Measurements from ENCODE around the gene B4GALNT4.
"Not testable (repeated sequence)": the region's sequence is repeated elsewhere in the genome, so short reads cannot be mapped to it uniquely, and the experiment has no call there.

Gene B4GALNT4, protein sequence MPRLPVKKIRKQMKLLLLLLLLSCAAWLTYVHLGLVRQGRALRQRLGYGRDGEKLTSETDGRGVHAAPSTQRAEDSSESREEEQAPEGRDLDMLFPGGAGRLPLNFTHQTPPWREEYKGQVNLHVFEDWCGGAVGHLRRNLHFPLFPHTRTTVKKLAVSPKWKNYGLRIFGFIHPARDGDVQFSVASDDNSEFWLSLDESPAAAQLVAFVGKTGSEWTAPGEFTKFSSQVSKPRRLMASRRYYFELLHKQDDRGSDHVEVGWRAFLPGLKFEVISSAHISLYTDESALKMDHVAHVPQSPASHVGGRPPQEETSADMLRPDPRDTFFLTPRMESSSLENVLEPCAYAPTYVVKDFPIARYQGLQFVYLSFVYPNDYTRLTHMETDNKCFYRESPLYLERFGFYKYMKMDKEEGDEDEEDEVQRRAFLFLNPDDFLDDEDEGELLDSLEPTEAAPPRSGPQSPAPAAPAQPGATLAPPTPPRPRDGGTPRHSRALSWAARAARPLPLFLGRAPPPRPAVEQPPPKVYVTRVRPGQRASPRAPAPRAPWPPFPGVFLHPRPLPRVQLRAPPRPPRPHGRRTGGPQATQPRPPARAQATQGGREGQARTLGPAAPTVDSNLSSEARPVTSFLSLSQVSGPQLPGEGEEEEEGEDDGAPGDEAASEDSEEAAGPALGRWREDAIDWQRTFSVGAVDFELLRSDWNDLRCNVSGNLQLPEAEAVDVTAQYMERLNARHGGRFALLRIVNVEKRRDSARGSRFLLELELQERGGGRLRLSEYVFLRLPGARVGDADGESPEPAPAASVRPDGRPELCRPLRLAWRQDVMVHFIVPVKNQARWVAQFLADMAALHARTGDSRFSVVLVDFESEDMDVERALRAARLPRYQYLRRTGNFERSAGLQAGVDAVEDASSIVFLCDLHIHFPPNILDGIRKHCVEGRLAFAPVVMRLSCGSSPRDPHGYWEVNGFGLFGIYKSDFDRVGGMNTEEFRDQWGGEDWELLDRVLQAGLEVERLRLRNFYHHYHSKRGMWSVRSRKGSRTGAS

DNA sequence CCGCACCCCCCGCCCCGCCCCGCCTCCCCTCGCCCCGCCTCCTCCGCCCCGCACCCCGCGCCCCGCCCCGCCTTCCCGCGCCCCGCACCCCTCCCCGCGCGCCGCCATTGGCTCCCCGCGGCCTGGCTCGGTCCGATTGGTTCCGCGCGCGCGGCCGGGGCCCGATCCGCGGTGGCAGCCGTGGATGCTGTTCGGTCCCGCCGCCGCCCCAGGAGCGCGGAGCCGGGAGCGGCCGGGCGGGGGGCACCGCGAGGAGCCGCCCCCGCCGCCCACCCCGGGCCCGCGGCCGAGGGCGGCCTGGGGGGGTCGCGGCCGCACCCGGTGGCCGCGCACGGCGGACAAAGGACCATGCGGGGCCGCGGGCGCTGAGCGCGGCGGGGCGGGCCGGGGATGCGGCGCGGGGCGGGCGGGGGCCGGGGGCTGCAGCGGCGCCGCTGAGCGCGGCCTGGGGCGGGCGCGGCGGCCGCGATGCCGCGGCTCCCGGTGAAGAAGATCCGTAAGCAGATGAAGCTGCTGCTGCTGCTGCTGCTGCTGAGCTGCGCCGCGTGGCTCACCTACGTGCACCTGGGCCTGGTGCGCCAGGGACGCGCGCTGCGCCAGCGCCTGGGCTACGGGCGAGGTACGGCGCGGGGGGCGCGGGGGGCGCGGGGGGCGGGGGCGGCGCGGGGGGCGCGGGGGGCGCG, at the start of gene B4GALNT4:
Gene B4GALNT4, plus strand, starts transcription at position 164 of the 683 bp plus-strand sequence. Its CDS starts 305 bp downstream, at position 469.
- DNase-seq (ENCODE audit: low read depth), result no peak

DNA sequence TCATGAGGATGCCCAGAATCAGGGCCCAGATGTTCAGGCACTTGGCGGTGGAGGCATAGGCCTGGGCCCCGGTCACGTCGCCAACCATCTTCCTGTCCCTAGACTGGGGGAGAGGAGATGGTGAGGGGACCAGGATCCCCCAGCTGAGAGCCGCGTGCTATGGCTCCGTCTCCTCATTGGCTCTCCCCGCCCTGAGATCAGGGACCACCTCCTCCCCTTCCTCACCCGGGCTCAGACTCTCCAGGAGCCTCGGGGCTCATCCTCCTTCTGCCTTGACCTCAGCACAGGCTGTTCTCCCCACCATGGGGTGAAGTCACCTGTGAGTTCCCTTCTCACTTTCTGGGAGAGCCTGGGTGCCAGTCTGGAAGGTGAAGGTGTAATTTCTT, 49.4 kb upstream of the B4GALNT4 start:
- DNase-seq (ENCODE audit: low read depth), result not testable (repeated sequence)

DNA sequence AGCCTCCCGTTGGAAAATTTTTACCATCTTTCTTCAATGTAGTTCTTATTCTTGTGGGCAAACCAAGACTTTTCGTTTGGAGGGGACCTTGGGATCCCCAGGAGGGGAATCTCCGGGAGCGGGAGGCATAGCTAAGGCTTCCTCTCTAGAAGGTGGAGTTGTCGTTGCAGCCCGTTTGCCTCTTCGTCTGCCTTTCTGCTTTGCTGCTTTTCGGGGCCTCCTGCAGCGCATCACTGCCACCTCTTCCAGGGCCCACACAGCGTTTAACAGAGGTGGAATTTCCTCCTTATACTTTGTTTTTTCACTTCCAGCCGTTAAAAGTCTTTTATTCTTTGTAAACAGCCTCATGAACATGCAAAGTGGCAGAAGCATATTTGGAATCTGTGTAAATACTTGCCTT, 45.1 kb upstream of the B4GALNT4 start:
- DNase-seq (ENCODE audit: low read depth), result no peak

DNA sequence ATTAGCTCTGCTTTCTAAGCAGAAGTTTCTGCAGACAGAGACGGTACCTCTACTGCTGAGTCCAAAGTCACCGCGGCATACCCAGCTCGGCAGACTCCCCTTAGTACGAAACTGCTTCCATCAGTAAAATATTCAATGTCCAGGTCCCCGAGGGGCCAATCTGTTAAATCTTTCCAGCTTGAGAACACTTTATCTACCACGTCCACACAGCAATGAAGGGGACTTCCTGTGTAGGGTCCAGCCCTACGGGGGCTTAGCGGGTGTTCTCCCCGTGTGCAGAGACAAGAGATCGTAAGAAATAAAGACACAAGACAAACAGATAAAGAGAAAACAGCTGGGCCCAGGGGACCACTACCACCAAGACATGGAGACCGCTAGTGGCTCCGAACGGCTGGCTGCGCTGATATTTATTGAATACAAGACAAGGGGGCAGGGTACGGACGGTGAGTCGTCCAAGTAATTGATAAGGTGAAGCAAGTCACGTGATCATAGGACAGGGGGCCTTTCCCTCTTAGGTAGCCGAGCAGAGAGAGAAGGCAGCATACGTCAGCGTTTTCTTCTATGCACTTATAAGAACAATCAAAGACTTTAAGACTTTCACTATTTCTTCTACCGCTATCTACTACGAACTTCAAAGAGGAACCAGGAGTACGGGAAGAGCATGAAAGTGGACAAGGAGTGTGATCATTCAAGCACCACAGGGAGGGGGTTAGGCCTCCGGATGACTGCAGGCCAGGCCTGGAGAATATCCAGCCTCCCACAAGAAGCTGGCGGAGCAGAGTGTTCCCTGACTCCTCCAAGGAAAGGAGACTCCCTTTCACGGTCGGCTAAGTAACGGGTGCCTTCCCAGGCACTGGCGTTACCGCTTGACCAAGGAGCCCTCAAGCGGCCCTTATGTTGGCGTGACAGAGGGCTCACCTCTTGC, 44.4 kb upstream of the B4GALNT4 start:
- DNase-seq (ENCODE audit: low read depth), result not testable (repeated sequence)

DNA sequence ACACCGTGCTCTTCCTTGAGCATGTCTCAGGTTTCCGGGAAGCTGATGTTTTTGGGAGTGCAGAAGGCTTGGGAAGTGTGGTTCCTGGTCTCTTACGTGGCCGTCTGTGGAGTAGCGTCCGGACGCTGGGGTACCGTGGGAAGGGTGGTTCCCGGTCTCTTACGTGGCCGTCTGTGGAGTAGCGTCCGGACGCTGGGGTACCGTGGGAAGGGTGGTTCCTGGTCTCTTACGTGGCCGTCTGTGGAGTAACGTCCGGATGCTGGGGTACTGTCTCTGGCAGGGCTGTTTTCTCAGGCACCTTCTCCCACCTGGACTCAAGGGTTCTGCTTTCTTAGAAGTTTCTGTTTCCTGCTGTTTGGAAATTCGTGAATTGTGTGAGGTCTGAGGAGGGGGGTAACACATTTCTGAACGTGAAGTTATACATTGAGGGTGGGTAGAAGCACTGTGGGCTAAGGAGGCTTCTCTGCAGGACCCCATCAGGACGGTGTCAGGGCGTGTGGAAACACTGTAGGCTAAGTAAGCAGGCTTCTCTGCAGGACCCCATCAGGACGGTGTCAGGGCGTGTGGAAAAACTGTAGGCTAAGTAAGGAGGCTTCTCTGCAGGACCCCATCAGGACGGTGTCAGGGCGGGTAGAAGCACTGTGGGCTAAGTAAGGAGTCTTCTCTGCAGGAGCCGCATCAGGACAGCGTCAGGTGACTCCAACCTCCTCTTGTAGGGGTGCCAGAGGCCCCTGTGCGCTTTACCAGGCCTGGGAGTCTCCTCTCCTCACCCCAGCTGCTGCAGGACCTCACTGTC, 43.3 kb upstream of the B4GALNT4 start:
- no peak for DNase-seq (ENCODE audit: low read depth)

DNA sequence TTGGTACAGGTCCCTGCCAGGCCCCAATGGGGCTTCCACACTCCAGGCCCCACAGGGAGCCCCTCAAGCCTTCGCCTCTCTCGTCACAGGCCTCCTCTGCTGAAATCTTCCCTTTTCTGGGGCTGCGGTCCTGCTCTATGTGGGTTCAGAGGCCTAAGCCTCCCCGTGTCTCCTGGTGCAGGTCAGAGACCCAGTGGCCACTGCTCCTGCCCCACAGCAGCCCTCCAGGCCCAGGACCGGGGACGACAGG, 42.8 kb upstream of the B4GALNT4 start:
- DNase-seq (ENCODE audit: low read depth), result no peak

DNA sequence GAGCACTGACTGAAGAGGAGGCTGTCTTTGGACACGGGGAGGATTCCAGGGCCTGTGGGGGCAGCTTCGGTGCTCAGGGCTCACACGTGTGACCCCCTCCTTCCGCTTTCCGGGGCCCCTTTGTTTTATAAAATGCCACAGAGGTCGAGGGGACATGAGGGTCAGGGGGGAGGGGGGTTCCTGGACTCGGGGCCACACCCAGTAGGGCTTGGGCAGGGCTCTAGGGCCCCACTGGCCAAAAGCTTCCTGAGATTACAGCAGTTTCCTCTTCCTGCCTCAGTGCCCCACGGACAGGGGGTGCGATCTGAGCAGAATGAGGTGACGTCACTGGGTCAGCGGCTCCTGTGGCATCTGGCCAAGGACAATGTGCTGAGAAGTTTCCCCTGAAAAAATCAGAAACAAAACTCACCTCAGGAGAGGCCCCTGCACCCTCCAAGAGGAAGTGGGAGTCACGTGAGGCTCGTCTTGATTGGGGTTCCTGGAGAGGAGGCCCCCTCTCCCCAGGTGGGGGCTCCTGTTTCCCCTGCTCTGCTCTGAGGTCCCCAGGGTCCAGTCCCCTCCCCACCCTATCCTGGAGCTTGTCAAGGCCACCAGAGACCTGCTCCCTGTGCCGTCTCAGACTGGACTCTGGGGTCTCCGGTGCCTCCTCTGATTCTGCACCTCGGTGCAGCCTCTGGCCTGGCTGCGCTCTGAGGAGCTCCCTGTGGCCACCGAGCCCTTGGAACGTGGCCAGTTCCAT, 42.3 kb upstream of the B4GALNT4 start:
- no peak for DNase-seq (ENCODE audit: low read depth)

DNA sequence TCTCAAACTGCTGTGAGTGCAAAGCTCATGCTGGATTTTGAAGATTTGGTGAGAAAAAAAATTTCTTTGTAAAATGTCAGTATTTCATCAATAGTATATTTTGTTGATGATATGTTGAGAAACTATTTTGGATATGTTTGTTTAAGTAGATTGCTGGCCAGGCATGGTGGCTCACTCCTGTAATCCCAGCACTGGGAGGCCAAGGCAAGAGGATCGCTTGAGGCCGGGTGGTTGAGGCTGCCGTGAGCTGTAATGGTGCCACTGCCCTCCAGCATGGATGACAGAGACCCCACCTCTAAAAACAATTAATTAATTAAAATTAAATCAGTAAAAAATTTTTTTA, 41.7 kb upstream of the B4GALNT4 start:
- DNase-seq (ENCODE audit: low read depth), result no peak

DNA sequence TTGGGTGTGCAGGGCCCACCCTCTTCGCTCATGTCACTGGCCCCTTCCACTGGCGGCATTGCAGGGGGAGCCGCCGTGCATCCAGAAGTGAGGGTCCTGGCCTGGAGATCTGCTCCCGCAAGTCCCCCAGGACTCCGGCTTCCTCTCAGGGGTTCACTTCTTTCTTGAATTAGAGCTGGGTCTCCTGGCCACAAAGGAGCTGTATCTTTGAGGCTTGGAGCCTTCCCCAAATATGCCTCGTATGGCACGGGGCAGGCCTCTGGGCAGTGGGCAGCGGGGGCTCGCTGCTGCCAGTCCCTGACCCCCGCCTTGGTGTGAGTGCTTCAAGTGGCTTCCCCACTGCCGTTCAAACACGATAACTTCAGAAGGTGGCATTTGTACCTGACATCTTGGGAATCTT, 41.3 kb upstream of the B4GALNT4 start:
- no peak for DNase-seq (ENCODE audit: low read depth)

DNA sequence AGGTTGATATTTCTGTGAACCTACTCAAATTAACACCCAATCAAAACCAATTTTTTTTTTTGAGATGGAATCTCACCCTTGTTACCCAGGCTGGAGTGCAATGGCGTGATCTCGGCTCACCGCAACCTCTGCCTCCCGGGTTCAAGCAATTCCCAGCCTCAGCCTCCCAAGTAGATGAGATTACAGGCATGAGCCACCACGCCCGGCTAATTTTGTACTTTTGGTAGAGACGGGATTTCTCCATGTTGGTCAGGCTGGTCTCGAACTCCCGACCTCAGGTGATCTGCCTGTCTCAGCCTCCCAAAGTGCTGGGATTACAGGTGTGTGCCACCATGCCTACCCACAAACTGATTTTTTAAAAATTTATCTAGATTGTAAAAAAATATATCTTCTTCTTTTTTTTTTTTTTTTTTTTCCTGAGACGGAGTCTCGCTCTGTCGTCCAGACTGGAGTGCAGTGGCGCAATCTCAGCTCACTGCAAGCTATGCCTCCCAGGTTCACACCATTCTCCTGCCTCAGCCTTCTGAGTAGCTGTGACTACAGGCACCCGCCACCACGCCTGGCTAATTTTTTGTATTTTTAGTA, 40.7 kb upstream of the B4GALNT4 start:
- not testable (repeated sequence) for DNase-seq (ENCODE audit: low read depth)

DNA sequence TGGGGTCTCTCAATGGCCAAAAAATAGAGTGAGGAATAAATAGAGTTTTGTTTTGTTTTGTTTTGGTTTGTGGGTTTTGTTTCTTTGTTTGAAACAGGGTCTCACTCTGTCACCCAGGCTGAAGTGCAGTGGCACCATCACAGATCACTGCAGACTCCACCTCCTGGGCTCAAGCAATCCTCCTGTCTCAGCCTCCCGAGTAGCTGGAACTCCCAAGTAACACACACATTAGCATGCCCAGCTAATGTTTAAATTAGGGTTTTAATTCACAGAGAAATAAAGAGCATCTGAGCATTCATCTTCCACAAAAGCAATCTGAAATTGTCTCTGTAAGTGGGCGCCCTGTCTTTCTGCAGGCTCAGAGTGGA, 39.4 kb upstream of the B4GALNT4 start:
- DNase-seq (ENCODE audit: low read depth), result no peak

DNA sequence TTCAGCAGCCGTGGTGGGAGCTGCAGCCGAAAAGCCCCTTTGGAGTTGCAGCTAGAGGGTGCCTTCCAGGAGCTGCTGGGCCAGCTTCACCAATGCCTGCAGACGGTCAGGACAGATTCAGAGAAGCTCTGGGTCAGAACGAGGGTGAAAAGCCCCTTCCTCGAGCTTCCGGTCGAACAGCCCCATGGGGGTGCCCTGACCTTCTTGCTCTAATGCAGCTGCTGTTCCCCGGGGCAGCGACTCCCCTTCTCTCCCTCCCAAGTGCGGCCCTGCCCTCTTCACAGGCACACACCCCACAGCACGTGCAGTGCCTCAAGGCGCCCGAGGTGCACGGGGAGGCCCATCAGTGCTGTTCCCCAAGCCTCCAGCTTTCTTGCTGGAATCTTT, 39.0 kb upstream of the B4GALNT4 start:
- no peak for DNase-seq (ENCODE audit: low read depth)

DNA sequence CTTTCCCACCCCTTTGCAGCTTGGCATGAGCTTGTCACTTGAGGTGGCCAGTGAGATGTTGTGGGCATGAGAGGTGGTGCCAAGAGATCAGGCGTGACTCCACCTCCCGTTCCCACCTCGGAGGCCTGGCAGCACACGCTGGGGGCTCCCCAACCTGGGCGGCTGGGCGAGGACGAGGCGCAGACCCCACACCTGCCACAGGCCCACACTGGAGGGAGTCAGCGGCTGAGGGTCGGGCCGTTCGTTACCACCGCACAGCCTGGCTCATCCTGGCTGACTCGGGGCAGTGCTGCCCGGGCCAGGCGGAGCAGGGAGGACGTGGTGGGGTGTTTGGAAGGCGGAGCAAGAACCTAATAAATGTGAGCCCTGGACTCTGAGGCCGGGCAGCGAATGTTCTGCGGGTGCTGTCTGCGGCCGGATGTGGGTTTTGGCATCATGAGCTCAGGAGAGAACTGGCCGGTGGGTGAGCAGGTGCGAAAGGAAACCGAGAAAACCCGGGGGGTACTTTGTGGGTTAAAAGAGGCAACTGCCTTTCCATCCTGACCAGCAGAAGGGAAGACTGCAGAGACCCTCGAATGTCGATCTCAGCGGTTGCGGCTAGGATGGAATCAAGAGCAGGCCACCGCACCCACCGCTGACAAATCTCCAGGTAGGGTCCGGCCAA, 38.5 kb upstream of the B4GALNT4 start:
- DNase-seq (ENCODE audit: low read depth), result no peak

DNA sequence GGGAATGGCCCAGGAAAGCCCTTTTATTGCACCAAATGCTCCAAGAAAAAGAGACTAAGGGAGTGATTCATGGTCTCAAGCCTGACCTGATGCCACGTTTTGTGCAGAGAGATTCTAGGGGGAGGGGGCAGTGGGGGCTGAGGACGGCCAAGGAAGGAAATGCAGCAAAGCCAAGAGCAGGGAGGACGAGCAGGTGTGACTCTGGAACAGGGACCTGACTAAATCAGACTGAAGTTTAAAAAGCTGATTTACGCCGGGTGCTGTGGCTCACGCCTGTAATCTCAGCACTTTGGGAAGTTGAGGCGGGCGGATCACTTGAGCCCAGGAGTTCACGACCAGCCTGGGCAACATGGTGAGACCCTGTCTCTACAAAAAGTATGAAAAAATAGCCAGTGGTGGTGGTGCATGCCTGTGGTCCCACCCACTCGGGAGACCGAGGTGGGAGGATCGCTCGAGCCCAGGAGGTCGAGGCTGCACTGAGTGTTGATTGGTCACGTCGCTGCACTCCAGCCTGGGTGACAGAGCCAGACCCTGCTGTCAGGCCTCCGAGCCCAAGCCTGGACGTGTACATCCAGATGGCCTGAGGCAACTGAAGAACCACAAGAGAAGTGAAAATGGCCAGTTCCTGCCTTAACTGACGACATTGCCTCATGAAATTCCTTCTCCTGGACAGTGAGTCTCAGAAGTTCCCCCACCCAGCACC, 37.8 kb upstream of the B4GALNT4 start:
- DNase-seq (ENCODE audit: low read depth), result no peak

DNA sequence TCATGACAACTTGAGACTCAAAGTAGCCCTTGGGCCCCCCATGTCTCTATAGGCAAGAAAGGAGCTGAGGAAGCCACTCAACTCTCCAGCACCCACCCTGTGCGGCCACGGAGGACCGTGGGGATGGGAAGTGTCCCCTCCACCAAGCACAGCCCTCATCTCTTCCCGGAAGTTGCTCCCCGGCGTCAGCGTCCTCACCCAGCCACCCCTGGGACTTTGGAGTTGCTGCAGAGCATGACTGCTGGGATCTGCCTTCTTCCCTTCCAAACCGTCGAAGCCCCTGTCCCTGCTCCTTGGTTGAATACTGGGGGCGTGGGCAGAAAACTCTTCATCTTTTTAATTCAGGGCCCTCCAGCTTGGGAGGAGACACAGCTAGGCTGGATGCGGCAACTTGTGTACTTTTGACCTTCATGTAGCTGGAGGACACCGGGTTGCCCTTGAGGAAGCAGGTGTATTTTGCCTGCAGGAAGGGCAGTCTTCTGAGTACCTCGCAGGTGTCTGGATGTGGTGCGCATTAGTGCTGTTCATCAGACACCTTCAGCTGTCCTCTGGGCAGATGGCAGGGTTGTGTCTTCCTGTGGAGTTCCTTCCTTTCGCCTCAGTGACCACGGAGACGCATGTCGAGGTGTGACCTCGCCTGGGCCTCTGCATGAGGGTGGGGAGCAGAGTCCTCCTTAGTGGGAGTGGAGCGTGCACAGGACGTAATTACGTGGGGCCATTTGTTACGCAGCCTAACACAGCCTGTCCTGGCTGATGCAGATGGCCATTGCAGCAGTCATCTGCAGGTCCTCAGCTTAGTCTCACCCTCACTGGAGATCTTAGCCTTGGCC, 36.4 kb upstream of the B4GALNT4 start:
- no peak for DNase-seq (ENCODE audit: low read depth)

DNA sequence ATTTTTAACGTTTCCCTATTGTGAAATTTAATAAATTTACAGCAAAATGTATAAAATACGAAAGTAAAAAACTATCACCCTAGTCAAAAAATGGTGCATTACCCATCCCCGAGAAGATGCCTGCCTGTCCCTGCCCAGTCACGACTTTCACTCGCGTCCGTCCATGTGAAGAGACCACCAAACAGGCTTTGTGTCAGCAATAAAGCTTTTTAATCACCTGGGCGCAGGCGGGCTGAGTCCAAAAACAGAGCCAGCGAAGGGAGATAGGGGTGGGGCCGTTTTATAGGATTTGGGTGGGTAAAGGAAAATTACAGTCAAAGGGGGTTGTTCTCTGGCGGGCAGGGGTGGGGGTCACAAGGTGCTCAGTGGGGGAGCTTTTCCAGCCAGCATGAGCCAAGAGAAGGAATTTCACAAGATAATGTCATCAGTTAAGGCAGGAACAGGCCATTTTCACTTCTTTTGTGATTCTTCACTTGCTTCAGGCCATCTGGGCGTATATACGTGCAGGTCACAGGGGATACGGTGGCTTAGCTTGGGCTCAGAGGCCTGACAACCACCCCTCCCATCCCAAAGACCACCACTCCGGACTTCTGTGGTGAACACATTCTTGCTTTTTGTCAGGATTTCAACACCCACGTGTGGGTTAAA, 35.6 kb upstream of the B4GALNT4 start:
- not testable (repeated sequence) for DNase-seq (ENCODE audit: low read depth)
